ENCODE results near the gene SAMM50. TPM values are rescaled to one million over a fixed set of nuclear protein-coding genes. Genes with fewer than 3 reads are reported as not detected.

SAMM50 gene
- total and polyA plus RNA-seq, 10 of the 15 experiments (the other 5 are each of a cell fraction or from before 2014, with no cell fraction given): 38.2 to 126 (median 62.4) TPM

DNA sequence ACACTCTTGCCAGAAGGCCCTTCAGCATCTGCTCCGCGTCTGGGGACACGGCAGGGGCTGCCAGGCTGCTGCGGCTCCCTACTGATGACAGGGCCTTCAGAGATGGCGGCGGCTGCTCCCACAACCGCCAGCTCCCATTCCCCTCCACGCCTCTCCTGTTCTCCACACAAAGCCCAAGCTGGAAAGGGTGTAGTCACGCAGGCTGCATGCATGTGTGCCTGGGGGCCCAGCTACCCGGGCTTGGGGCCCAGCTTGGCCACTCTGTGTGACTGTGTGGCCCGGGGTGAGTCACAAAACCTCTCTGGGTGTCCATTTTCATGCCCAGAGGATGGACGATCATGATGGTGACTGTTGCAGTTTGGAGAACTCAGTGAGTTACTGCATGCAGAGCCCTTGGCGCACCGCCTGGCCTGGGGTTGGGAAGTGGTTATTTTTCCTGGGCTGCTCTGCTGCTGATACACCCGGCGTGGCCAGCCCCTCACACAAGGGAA is 37.1 kb downstream of the SAMM50 start (continued):
- TF ChIP-seq, protein P1, sequence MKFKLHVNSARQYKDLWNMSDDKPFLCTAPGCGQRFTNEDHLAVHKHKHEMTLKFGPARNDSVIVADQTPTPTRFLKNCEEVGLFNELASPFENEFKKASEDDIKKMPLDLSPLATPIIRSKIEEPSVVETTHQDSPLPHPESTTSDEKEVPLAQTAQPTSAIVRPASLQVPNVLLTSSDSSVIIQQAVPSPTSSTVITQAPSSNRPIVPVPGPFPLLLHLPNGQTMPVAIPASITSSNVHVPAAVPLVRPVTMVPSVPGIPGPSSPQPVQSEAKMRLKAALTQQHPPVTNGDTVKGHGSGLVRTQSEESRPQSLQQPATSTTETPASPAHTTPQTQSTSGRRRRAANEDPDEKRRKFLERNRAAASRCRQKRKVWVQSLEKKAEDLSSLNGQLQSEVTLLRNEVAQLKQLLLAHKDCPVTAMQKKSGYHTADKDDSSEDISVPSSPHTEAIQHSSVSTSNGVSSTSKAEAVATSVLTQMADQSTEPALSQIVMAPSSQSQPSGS (IDR thresholded peaks at IDR 0.05; ENCODE audit: low read length): no peak
- TF ChIP-seq SREBF2 (IDR thresholded peaks at IDR 0.05; ENCODE audit: low read length): no peak
- no peak for TF ChIP-seq ZNF622 (IDR thresholded peaks at IDR 0.05)
- TF ChIP-seq HDGF (IDR thresholded peaks at IDR 0.05): no peak
- TF ChIP-seq ZZZ3 (IDR thresholded peaks at IDR 0.05; ENCODE audit: control insufficient read depth, insufficient read length, low read depth): no peak
- TF ChIP-seq TCF7 (IDR thresholded peaks at IDR 0.05; ENCODE audit: borderline replicate concordance): no peak
- TF ChIP-seq KLF5 (IDR thresholded peaks at IDR 0.05; ENCODE audit: partially characterized antibody): no peak
- TF ChIP-seq CREM (IDR thresholded peaks at IDR 0.05; ENCODE audit: low read depth): no peak

DNA sequence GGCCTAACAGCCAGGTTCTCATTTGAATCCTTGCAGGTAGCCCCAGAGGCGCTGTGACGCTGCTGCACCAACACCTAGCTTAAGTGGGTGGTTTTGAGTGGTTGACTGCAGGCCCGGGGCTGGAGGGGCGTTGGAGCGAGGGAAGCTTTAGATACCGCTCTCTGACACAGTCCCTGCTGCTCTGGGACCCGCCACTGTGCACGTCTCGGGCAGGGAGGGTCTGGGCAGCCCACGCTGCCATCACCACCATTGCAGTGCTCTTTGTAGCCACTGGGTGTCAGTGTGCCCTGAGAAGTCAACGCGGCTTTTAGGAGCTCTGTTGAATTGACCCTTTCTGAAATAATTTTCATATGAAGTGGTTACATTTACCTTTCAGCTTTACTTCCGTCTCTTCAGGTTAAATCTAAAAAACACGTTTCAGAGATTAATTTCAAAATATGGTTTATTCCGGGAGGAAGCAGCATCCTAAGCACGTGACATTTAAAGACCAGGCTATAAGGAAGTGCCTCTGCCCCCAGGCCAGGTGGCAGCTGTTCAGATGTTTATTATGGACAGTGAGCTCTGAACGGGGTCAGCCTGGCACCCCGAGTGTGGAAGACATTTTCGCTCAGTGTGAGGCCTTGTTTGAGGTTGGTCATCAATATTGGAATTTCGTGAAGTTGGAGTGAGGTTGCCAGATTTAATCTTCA is 38.0 kb downstream of the SAMM50 start:
- Histone ChIP-seq H2AFZ (ENCODE audit: control insufficient read depth, low read depth, low read length) (no peak overlapping the region), H3K4me2 (ENCODE audit: control insufficient read depth, insufficient read depth) (no peak overlapping the region), H3K4me3 (no peak overlapping the region), H3K27ac (ENCODE audit: control insufficient read depth, insufficient read depth) (no peak overlapping the region), H3K36me3 (ENCODE audit: control insufficient read depth in 2 of 2, insufficient read depth in 2 of 2, low read length in 1 of 2) (peaks cover 21 to 24% of the 10 kb centered on the region in 2 experiments; a peak in 3 of 4 replicates), H3K9ac (ENCODE audit: control insufficient read depth, insufficient read depth, low read length) (no peak overlapping the region), H4K20me1 (ENCODE audit: control insufficient read depth, insufficient read depth) (no peaks in the 10 kb centered on the region), H3K79me2 (ENCODE audit: control insufficient read depth, insufficient read depth, low read length) (peaks cover 4% of the 10 kb centered on the region), H3K4me1 (ENCODE audit: control insufficient read depth, insufficient read depth, low read length) (peaks cover 15% of the 10 kb centered on the region), H3K27me3 (replicated peaks in 1 of 2; ENCODE audit: control insufficient read depth in 2 of 2, insufficient read depth in 2 of 2, low read length in 1 of 2) (no peaks in the 10 kb centered on the region), H3K9me3 (replicated peaks; ENCODE audit: control insufficient read depth, insufficient read depth, low read length) (no peaks in the 10 kb centered on the region)
- ChIA-PET CTCF (interaction anchor here (0.6 to 11.6 kb wide), 59 partner anchors 8 to 692 kb away, joined by 3 to 499 read pairs (median 4); partner anchors contain the start of genes PARVB and PARVG), SMC1A (ENCODE audit: uncharacterized antibody, unreplicated experiment) (interaction anchor here (0.5 to 5.1 kb wide), 34 partner anchors 10 to 638 kb away, joined by 3 to 282 read pairs (median 4); partner anchors contain the start of genes PARVB, PARVG and SAMM50), POLR2A (interaction anchor here (1.7 to 4.3 kb wide), 2 partner anchors 32 to 93 kb away, joined by 10 to 23 read pairs; partner anchors contain the start of gene PARVB), RAD21 (ENCODE audit: unreplicated experiment) (interaction anchor here (0.7 to 7.5 kb wide), 29 partner anchors 11 to 634 kb away, joined by 3 to 185 read pairs (median 4); partner anchors contain the start of genes PARVB and PARVG)
- DNase-seq (ENCODE audit: low read depth, low spot score) (peak; percentile 5), ATAC-seq (peak; percentile 84), FAIRE-seq (peak; percentile 95)
- no TSS peak for BruUV-seq (replicated peaks)
- WGBS (ENCODE audit: insufficient coverage, insufficient replicate concordance, low lambda C conversion rate, missing lambda C conversion rate): 18% methylated on average over 20 of the region's 20 CpGs
- intact Hi-C loops (cut with micrococcal nuclease; ENCODE audit: unreplicated experiment) (loop anchor here (1.0 to 5.0 kb wide), 3 partner anchors 74 to 634 kb away; no protein-coding TSS in a partner anchor), in situ Hi-C loops (cut with MboI) (loop anchor here (5.0 kb wide), 1 partner anchor 574 kb away; no protein-coding TSS in a partner anchor)
- TF ChIP-seq YBX1 (IDR thresholded peaks at IDR 0.05) (no peak), SMC3 (IDR thresholded peaks at IDR 0.05; ENCODE audit: borderline replicate concordance, low read length) (peak; percentile 97), JUNB (IDR thresholded peaks at IDR 0.05) (no peak), GABPA (IDR thresholded peaks at IDR 0.05; ENCODE audit: low read depth) (no peak), RAD51 (IDR thresholded peaks at IDR 0.05) (peak; percentile 59; the same call in 1 of the 2 replicates), HCFC1 (IDR thresholded peaks at IDR 0.05; ENCODE audit: low read length) (no peak), HDAC6 (IDR thresholded peaks at IDR 0.05; ENCODE audit: unreplicated experiment) (no peak), RUNX3 (IDR thresholded peaks at IDR 0.05; ENCODE audit: low read length) (no peak), MYC (IDR thresholded peaks at IDR 0.05; ENCODE audit: insufficient read depth, insufficient read length, insufficient replicate concordance, low read length, severe bottlenecking) (no peak), PML (IDR thresholded peaks at IDR 0.05; ENCODE audit: low read length) (no peak), RAD21 (IDR thresholded peaks at IDR 0.05; ENCODE audit: insufficient read depth, low read depth, low read length) (peak; percentile 98), RBBP5 (conservative IDR thresholded peaks at IDR 0.05) (no peak), POU2F2 (IDR thresholded peaks at IDR 0.05; ENCODE audit: borderline replicate concordance, low read depth, low read length) (peak; percentile 63; the same call in 1 of the 3 replicates)
- TF ChIP-seq, protein P2, sequence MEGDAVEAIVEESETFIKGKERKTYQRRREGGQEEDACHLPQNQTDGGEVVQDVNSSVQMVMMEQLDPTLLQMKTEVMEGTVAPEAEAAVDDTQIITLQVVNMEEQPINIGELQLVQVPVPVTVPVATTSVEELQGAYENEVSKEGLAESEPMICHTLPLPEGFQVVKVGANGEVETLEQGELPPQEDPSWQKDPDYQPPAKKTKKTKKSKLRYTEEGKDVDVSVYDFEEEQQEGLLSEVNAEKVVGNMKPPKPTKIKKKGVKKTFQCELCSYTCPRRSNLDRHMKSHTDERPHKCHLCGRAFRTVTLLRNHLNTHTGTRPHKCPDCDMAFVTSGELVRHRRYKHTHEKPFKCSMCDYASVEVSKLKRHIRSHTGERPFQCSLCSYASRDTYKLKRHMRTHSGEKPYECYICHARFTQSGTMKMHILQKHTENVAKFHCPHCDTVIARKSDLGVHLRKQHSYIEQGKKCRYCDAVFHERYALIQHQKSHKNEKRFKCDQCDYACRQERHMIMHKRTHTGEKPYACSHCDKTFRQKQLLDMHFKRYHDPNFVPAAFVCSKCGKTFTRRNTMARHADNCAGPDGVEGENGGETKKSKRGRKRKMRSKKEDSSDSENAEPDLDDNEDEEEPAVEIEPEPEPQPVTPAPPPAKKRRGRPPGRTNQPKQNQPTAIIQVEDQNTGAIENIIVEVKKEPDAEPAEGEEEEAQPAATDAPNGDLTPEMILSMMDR (IDR thresholded peaks at IDR 0.05 in 2 of 3, conservative IDR thresholded peaks at IDR 0.05 in 1 of 3; ENCODE audit: control insufficient read depth in 2 of 3, extremely low read depth in 1 of 3, insufficient read depth in 1 of 3, low read depth in 3 of 3, low read length in 3 of 3): peak; percentile 96 to 98 (median 97)

All from GM12878 (cell line).